Measurements from ENCODE around the gene HNF1B.

The HNF1B gene

GRCh38 chr17:37711113-37711512, 33.7 kb downstream of the HNF1B start:
- TF ChIP-seq, protein P1, sequence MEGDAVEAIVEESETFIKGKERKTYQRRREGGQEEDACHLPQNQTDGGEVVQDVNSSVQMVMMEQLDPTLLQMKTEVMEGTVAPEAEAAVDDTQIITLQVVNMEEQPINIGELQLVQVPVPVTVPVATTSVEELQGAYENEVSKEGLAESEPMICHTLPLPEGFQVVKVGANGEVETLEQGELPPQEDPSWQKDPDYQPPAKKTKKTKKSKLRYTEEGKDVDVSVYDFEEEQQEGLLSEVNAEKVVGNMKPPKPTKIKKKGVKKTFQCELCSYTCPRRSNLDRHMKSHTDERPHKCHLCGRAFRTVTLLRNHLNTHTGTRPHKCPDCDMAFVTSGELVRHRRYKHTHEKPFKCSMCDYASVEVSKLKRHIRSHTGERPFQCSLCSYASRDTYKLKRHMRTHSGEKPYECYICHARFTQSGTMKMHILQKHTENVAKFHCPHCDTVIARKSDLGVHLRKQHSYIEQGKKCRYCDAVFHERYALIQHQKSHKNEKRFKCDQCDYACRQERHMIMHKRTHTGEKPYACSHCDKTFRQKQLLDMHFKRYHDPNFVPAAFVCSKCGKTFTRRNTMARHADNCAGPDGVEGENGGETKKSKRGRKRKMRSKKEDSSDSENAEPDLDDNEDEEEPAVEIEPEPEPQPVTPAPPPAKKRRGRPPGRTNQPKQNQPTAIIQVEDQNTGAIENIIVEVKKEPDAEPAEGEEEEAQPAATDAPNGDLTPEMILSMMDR (IDR thresholded peaks at IDR 0.05; ENCODE audit: poor library complexity, severe bottlenecking): no peak
- Histone ChIP-seq H3K9me3 (ENCODE audit: severe bottlenecking) (no peaks in the 10 kb centered on the region), H3K4me1 (ENCODE audit: insufficient read depth, poor library complexity, severe bottlenecking) (no peaks in the 10 kb centered on the region), H3K27ac (ENCODE audit: poor library complexity, severe bottlenecking) (no peak overlapping the region), H3K4me3 (ENCODE audit: severe bottlenecking) (no peak overlapping the region), H3K27me3 (ENCODE audit: insufficient read depth, poor library complexity, severe bottlenecking) (no peaks in the 10 kb centered on the region), H3K36me3 (ENCODE audit: low read depth) (no peaks in the 10 kb centered on the region)
- no peak for DNase-seq (ENCODE audit: low spot score)
- ATAC-seq (ENCODE audit: low read depth): no peak

DNA sequence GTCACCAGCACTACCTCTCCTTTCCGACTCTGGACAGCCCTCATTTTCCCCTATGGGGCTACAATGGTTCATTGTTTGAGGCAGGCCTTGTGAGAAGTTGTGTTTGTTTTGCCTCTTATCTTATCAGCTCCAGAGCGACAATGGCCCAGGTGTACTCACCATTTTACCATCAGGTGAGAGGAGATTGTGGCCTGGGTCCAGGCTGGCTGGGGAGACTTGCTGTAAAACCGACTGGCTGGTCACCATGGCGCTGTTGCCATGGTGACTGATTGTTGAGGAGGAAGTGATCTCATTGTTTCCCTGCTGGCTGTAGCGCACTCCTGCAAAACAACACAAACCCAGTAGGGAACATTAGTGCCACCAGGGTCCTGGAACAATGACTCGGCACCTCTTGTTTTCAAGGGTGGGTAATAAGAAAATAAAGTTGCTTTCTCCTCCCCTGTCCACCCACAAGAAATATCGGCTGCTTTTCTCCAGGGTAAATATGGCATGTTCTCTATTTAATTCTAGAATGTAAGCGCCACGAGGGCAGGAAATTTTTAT, 34.4 kb downstream of the HNF1B start:
- TF ChIP-seq, protein P1 (IDR thresholded peaks at IDR 0.05; ENCODE audit: poor library complexity, severe bottlenecking): no peak
- no peaks in the 10 kb centered on the region for H3K27me3 ChIP-seq (ENCODE audit: insufficient read depth, poor library complexity, severe bottlenecking)
- DNase-seq (ENCODE audit: low spot score): no peak

GRCh38 chr17:37708616-37709212, 36.1 kb downstream of the HNF1B start:
- Histone ChIP-seq H3K36me3 (ENCODE audit: low read depth) (no peaks in the 10 kb centered on the region), H3K27me3 (ENCODE audit: insufficient read depth, poor library complexity, severe bottlenecking) (no peaks in the 10 kb centered on the region), H3K4me3 (ENCODE audit: severe bottlenecking) (no peak overlapping the region), H3K9me3 (ENCODE audit: severe bottlenecking) (no peaks in the 10 kb centered on the region), H3K4me1 (ENCODE audit: insufficient read depth, poor library complexity, severe bottlenecking) (no peaks in the 10 kb centered on the region), H3K27ac (ENCODE audit: poor library complexity, severe bottlenecking) (no peak overlapping the region)
- TF ChIP-seq, protein P1 (IDR thresholded peaks at IDR 0.05; ENCODE audit: poor library complexity, severe bottlenecking): no peak
- no peak for ATAC-seq (ENCODE audit: low read depth)
- DNase-seq (ENCODE audit: low spot score): no peak

More for the DNA sequence above, 34.4 kb downstream of the HNF1B start:
- no peaks in the 10 kb centered on the region for H3K4me1 ChIP-seq (ENCODE audit: insufficient read depth, poor library complexity, severe bottlenecking)
- ATAC-seq (ENCODE audit: low read depth): no peak
- no peaks in the 10 kb centered on the region for H3K9me3 ChIP-seq (ENCODE audit: severe bottlenecking)
- no peaks in the 10 kb centered on the region for H3K36me3 ChIP-seq (ENCODE audit: low read depth)
- no peak overlapping the region for H3K27ac ChIP-seq (ENCODE audit: poor library complexity, severe bottlenecking)
- no peak overlapping the region for H3K4me3 ChIP-seq (ENCODE audit: severe bottlenecking)

DNA sequence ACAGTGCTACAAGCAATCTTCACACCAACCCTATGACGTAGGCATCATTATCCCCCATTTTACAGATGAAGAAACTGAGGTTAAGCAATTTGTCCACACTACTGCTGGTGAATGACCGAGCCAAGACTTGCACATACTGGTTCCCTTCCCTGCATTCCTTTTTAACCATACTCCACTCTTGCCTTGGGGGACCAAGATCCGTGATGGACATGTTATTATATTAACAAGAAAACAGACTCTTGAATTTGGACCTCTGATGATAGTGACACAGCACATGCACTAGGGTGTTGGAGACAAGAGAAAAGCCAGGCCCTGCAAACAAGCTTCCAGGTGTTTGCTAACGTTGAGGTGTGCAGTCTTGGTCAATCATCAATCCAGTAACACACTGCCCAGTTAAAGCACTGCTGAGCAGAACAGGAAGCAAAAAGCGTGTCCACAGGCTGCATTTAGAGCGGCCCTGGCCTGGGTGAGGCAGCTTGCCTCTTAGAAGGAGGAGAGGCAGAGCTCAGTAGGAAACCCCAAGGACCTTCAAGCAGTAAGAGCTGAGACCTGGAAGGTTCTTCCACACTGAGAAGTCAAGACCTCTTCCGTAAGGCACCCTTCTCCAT, 36.7 kb downstream of the HNF1B start:
- ATAC-seq (ENCODE audit: low read depth) (no peak), DNase-seq (ENCODE audit: low spot score) (no peak)
- no peak overlapping the region for H3K4me3 ChIP-seq (ENCODE audit: severe bottlenecking)
- TF ChIP-seq, protein P1 (IDR thresholded peaks at IDR 0.05; ENCODE audit: poor library complexity, severe bottlenecking): no peak
- peaks cover under 1% of the 10 kb centered on the region for H3K4me1 ChIP-seq (ENCODE audit: insufficient read depth, poor library complexity, severe bottlenecking)
- no peaks in the 10 kb centered on the region for H3K27me3 ChIP-seq (ENCODE audit: insufficient read depth, poor library complexity, severe bottlenecking)
- H3K27ac ChIP-seq (ENCODE audit: poor library complexity, severe bottlenecking): no peak overlapping the region
- H3K36me3 ChIP-seq (ENCODE audit: low read depth): no peaks in the 10 kb centered on the region
- H3K9me3 ChIP-seq (ENCODE audit: severe bottlenecking): no peaks in the 10 kb centered on the region

- Histone ChIP-seq H3K36me3 (ENCODE audit: low read depth) (no peaks in the 10 kb centered on the region), H3K27ac (ENCODE audit: poor library complexity, severe bottlenecking) (no peak overlapping the region), H3K4me1 (ENCODE audit: insufficient read depth, poor library complexity, severe bottlenecking) (peaks cover 9% of the 10 kb centered on the region), H3K27me3 (ENCODE audit: insufficient read depth, poor library complexity, severe bottlenecking) (no peaks in the 10 kb centered on the region), H3K4me3 (ENCODE audit: severe bottlenecking) (no peak overlapping the region), H3K9me3 (ENCODE audit: severe bottlenecking) (no peaks in the 10 kb centered on the region)
- ATAC-seq (ENCODE audit: low read depth) (no peak), DNase-seq (ENCODE audit: low spot score) (no peak)
- TF ChIP-seq, protein P1 (IDR thresholded peaks at IDR 0.05; ENCODE audit: poor library complexity, severe bottlenecking): no peak
Observed at GRCh38 chr17:37706446-37706845, 38.4 kb downstream of the HNF1B start.

All from RWPE2 (cell line).